Fibroblast of lung (primary cell): Measurements from ENCODE around the gene GRB2. TPM values are rescaled to one million over a fixed set of nuclear protein-coding genes. Genes with fewer than 3 reads are reported as not detected.

Source experiments
- DNase-seq, 2 donors: peaks; one replicate each; pipeline versions ENCODE4 v3.0.0 to v3.0.0-alpha.2; 2010; ENCODE audit warnings: low read depth in 2 of 2
- H2AFZ ChIP-seq: 2 replicates; pipeline ENCODE4 v1.5.1; 2012; ENCODE audit warnings: low read length, control low read depth, inconsistent platforms
- H3K27ac ChIP-seq: 2 replicates; pipeline ENCODE4 v1.5.1; 2011; ENCODE audit warnings: low read length, control low read depth; ENCODE audit not compliant: insufficient read depth
- H3K27me3 ChIP-seq: 2 replicates; pipeline ENCODE4 v1.5.1; 2011; ENCODE audit warnings: mild to moderate bottlenecking, low read length; ENCODE audit not compliant: control insufficient read depth, insufficient read depth
- H3K36me3 ChIP-seq: 2 replicates; pipeline ENCODE4 v1.5.1; 2011; ENCODE audit warnings: low read length; ENCODE audit not compliant: control insufficient read depth, insufficient read depth
- H3K4me1 ChIP-seq: 2 replicates; pipeline ENCODE4 v1.5.1; 2011; ENCODE audit warnings: low read length; ENCODE audit not compliant: control insufficient read depth, insufficient read depth; ENCODE audit errors: extremely low read depth
- H3K4me2 ChIP-seq: 2 replicates; pipeline ENCODE4 v1.5.1; 2011; ENCODE audit warnings: low read length, control low read depth; ENCODE audit not compliant: insufficient read depth; ENCODE audit errors: extremely low read depth
- H3K4me3 ChIP-seq, 4 experiments: fragments of 200-600 bp in 1 of 4; sonication (generic) in 1 of 4; replicated peaks in 1 of 4; 2 replicates each; pipeline ENCODE4 v1.5.1; 2011 to 2016; ENCODE audit warnings: low read length in 4 of 4, low read depth in 3 of 4, mild to moderate bottlenecking in 3 of 4, control low read depth in 2 of 4, inconsistent platforms in 1 of 4, mixed read lengths in 1 of 4; ENCODE audit not compliant: insufficient read depth in 1 of 4; ENCODE audit errors: control extremely low read depth in 1 of 4
- H3K79me2 ChIP-seq: 2 replicates; pipeline ENCODE4 v1.5.1; 2012; ENCODE audit warnings: mild to moderate bottlenecking, low read length, inconsistent platforms; ENCODE audit not compliant: control insufficient read depth, insufficient read depth
- H3K9ac ChIP-seq: 2 replicates; pipeline ENCODE4 v1.5.1; 2011; ENCODE audit warnings: mild to moderate bottlenecking, low read length, control low read depth; ENCODE audit not compliant: insufficient read depth
- H3K9me3 ChIP-seq: 2 replicates; pipeline ENCODE4 v1.5.1; 2012; ENCODE audit warnings: low read depth, low read length; ENCODE audit not compliant: control insufficient read depth, insufficient read depth
- H4K20me1 ChIP-seq: 2 replicates; pipeline ENCODE4 v1.5.1; 2011; ENCODE audit warnings: low read length; ENCODE audit not compliant: control insufficient read depth, insufficient read depth; ENCODE audit errors: extremely low read depth
- EZH2 ChIP-seq: IDR thresholded peaks from 2 replicates; pipeline ENCODE4 v1.5.1; 2012; ENCODE audit warnings: low read length, control low read depth, mild to moderate bottlenecking; ENCODE audit errors: missing control alignments
- polyA plus RNA-seq, 2 donors: library from polyadenylated mRNA; depleted of rRNA in 1 of 2; stranded (reverse) in 1 of 2; unstranded in 1 of 2; fragments of >200 nt; gene quantifications; 2 replicates each; pipeline ENCODE4 v1.2.1, GENCODE V29; 2011 to 2012; ENCODE audit warnings: missing spikeins in 1 of 2
- total RNA-seq: library from RNA; depleted of rRNA; stranded (reverse); fragments of >200 nt; gene quantifications from 2 replicates; pipeline ENCODE4 v1.2.1, GENCODE V29; 2014
- TF ChIP-seq, protein P1 (sequence below), 2 donors: IDR thresholded peaks in 1 of 2; conservative IDR thresholded peaks in 1 of 2; 1 replicate in 1 of 2; 2 replicates in 1 of 2; pipeline ENCODE4 v1.5.1; 2011 to 2012; ENCODE audit warnings: low read length in 2 of 2, control low read depth in 1 of 2, inconsistent platforms in 1 of 2, low read depth in 1 of 2, mild to moderate bottlenecking in 1 of 2

The GRB2 gene
- total and polyA plus RNA-seq, 2 donors (not counting 1 experiment from before 2014, with no cell fraction given), result 68.9 to 69.7 TPM

- no peak for TF ChIP-seq EZH2
- TF ChIP-seq, protein P1, sequence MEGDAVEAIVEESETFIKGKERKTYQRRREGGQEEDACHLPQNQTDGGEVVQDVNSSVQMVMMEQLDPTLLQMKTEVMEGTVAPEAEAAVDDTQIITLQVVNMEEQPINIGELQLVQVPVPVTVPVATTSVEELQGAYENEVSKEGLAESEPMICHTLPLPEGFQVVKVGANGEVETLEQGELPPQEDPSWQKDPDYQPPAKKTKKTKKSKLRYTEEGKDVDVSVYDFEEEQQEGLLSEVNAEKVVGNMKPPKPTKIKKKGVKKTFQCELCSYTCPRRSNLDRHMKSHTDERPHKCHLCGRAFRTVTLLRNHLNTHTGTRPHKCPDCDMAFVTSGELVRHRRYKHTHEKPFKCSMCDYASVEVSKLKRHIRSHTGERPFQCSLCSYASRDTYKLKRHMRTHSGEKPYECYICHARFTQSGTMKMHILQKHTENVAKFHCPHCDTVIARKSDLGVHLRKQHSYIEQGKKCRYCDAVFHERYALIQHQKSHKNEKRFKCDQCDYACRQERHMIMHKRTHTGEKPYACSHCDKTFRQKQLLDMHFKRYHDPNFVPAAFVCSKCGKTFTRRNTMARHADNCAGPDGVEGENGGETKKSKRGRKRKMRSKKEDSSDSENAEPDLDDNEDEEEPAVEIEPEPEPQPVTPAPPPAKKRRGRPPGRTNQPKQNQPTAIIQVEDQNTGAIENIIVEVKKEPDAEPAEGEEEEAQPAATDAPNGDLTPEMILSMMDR (conservative IDR thresholded peaks at IDR 0.05 in 1 of 2, IDR thresholded peaks at IDR 0.05 in 1 of 2; ENCODE audit: low read depth in 1 of 2, low read length in 2 of 2), result no peak
- no peaks in the 10 kb centered on the region for H3K36me3 ChIP-seq
- no peak overlapping the region for H2AFZ ChIP-seq
- no peak overlapping the region for H3K4me2 ChIP-seq
- H3K4me3 ChIP-seq, result no peak overlapping the region
- H3K4me1 ChIP-seq, result no peaks in the 10 kb centered on the region
- H3K27ac ChIP-seq, result no peak overlapping the region
- no peaks in the 10 kb centered on the region for H4K20me1 ChIP-seq
- peak in 1 of 2 donors; percentile 44 for DNase-seq
- peaks cover 18% of the 10 kb centered on the region for H3K79me2 ChIP-seq
- no peaks in the 10 kb centered on the region for H3K27me3 ChIP-seq
- H3K9ac ChIP-seq, result no peak overlapping the region
- H3K9me3 ChIP-seq, result no peaks in the 10 kb centered on the region
These were observed 53.4 kb downstream of the GRB2 start for GRCh38 chr17:75352079-75352569.

DNA sequence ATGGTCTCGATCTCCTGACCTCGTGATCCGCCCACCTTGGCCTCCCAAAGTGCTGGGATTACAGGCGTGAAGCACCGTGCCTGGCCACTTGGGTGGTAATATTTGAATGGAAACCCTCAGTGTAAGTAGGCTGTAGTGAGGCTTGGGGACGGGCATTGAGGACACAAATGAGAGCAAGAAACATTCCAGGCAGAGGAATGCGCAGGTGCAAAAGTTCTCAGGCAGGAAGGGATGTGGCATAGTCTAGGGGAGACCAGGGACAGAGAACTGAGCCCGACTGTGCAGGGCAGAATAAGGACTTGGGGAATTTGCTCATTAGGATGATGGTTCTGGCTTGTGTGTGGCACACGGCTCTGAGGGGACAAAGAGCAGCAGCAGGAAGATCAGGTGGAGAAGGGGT, 54.8 kb downstream of the GRB2 start:
- Histone ChIP-seq H3K79me2 (peaks cover 14% of the 10 kb centered on the region), H3K4me1 (no peaks in the 10 kb centered on the region), H3K4me2 (no peak overlapping the region), H3K27me3 (no peaks in the 10 kb centered on the region), H3K9me3 (no peaks in the 10 kb centered on the region), H2AFZ (no peak overlapping the region), H3K9ac (no peak overlapping the region), H3K4me3 (no peak overlapping the region), H4K20me1 (no peaks in the 10 kb centered on the region), H3K36me3 (no peaks in the 10 kb centered on the region), H3K27ac (no peak overlapping the region)
- TF ChIP-seq EZH2, result no peak
- TF ChIP-seq, protein P1 (conservative IDR thresholded peaks at IDR 0.05 in 1 of 2, IDR thresholded peaks at IDR 0.05 in 1 of 2; ENCODE audit: low read depth in 1 of 2, low read length in 2 of 2), result no peak
- DNase-seq, result no peak

- Histone ChIP-seq H4K20me1 (no peaks in the 10 kb centered on the region), H3K9ac (no peak overlapping the region), H3K9me3 (no peaks in the 10 kb centered on the region), H2AFZ (no peak overlapping the region), H3K27me3 (no peaks in the 10 kb centered on the region), H3K27ac (no peak overlapping the region), H3K4me3 (no peak overlapping the region), H3K4me2 (no peak overlapping the region), H3K36me3 (no peaks in the 10 kb centered on the region), H3K79me2 (peaks cover 14% of the 10 kb centered on the region), H3K4me1 (no peaks in the 10 kb centered on the region)
- no peak for DNase-seq
- TF ChIP-seq, protein P1 (conservative IDR thresholded peaks at IDR 0.05 in 1 of 2, IDR thresholded peaks at IDR 0.05 in 1 of 2; ENCODE audit: low read depth in 1 of 2, low read length in 2 of 2), result no peak
- no peak for TF ChIP-seq EZH2
These were observed 55.4 kb downstream of the GRB2 start for GRCh38 chr17:75350029-75350428.
